HG02588 (cell line): ENCODE data around the gene C16orf74.

Experiments used
- ATAC-seq: cut with Tn5 transposase; IDR thresholded peaks from one replicate; pipeline ENCODE4 v1.9.1; 2021; ENCODE audit warnings: mild to moderate bottlenecking, moderate library complexity; ENCODE audit not compliant: unreplicated experiment

Gene C16orf74

DNA sequence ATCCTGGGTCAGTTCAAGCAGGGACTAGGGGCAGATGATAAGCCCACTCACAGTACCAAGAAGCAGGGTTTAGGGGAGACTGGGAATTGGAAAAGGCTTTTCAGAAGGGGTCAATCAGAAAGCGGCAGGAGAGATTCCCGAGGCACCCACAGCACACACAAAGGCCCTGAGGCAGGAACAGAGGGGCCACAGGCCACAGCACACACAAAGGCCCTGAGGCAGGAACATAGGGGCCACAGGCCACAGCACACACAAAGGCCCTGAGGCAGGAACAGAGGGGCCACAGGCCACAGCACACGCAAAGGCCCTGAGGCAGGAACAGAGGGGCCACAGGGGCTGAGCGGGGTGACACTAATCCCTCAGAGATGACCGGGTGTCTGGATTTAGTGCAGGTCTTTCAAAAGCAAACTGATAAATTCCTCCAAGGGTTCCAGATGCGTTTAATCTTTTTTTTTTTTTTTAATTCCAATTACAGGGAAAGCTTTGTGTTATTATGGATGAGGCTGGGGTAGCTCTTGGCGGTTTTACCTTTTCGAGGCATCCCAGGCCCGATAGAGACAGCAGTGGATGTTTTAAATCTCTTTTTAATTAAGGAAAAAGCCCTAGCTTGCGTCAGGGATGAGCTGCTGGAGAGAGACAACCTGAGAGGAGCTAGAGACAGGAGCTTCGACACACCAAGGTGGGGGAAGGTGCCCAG, 31.1 kb downstream of the C16orf74 start:
- ATAC-seq = no peak

DNA sequence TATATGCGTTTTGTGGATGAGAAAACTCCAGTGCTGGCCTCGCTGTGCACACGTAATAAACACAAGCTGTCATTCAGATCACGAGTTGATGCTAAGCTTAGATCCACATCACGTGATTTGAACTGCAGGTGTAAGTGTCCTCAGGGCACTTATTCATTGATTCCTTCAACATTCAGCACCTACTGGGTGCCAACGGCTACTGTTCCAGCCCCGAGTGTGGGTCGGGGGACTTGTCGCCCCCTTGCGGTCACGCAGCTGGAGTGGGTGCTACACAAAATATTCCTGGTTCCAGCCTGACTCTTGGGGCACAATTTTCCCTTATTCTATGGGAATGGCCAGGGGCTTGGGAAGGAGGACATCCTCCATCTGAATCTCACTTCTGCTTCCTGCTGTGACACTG, 32.2 kb downstream of the C16orf74 start:
- no peak for ATAC-seq

DNA sequence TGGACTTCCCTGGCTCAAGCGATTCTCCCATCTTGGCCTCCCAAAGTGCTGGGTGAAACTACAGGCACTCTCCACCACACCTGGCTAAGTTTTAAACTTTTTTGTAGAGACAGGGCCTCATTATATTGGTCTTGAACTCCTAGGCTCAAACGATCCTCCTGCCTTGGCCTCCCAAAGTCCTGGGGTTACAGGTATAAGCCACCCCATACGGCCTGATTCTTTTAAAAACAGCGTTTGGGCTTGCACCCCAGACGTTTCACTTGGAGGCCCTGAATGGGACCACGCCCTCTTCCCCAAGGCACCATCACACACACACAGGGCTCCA, 32.8 kb downstream of the C16orf74 start:
- no peak for ATAC-seq

DNA sequence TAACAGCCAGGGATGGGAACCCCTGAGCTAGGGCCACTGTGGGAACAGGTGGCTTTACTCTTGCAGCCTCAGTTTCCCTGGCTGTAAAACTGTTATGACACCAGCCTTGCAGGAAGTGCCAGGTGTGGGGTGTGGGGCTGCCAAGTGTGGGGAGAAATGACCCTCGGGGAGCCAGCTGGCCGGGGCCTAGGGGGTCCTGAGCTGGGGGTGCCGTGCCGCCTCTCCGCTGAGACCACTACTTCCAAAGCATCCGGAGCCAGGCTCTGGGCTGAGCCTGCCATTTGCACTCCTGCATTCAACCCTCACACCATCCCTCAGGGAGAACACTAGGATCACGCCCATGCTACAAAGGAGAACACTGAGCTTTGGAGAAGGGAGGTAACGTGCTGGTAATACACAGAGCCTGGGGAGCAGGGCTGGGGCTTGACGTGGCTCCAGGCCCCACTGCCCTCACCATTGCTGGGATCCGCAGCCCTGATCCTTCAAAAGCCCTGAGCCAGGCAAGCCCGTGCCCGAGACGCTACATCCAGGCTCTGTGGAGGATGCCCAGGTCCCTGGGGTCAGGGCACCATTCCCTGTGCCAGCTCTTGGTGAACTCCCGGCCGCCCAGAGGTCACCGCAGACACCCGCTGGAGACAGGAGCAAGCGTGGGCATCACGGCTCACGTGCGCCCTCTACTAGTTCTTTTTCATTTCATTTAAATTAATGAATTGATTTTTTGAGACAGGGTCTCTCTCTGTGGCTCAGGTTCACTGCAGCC, 33.3 kb downstream of the C16orf74 start:
- ATAC-seq = no peak

DNA sequence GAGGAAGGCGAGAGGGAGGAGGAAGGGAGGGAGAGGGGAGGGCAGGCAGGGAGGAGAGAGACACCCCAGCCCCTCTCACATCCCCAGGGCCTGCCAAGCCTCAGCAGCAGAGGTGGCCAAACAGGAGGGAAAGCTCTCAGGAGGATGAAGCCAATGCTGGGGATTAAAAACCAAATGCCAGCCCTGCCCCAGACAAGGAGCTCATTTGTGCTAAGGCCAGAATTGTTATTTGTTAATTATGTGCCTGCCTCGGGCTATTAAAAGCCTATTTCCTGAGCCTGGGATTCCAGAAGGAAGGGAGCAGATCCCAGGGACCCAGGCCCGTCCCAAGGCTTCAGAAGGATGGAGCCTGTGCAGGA, 34.2 kb downstream of the C16orf74 start:
- ATAC-seq = no peak

DNA sequence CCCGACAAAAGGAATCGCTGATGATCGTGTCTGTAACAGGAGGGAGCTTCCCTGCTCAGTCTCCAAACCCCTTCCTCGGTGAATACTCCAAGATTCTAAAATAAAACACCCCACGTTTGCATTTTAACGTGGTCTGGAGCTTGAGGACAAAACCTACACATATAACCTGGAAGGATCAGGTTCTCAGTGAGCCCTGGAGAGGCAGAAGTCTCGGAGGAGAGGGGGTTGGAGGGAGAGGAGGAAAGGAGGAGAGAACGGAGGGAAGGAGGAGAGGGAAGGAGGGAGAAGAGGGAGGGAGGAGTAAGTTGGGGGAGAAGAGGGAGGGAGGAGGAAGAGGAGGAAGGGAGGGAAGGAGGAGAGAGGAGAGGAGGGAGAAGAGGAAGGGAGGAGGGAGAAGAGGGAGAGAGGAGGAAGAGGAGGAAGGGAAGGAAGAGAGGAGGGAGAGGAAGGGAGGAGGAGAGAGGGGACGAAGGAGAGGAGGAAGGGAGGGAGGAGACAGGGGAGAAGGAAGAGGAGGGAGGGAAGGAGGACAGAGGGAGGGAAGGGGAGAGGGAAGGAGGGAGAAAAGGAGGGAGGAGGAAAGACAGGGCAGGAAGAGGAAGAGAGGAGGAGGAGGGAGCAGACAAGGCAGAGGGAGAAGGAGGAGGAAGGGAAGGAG, 34.7 kb downstream of the C16orf74 start:
- no peak for ATAC-seq

DNA sequence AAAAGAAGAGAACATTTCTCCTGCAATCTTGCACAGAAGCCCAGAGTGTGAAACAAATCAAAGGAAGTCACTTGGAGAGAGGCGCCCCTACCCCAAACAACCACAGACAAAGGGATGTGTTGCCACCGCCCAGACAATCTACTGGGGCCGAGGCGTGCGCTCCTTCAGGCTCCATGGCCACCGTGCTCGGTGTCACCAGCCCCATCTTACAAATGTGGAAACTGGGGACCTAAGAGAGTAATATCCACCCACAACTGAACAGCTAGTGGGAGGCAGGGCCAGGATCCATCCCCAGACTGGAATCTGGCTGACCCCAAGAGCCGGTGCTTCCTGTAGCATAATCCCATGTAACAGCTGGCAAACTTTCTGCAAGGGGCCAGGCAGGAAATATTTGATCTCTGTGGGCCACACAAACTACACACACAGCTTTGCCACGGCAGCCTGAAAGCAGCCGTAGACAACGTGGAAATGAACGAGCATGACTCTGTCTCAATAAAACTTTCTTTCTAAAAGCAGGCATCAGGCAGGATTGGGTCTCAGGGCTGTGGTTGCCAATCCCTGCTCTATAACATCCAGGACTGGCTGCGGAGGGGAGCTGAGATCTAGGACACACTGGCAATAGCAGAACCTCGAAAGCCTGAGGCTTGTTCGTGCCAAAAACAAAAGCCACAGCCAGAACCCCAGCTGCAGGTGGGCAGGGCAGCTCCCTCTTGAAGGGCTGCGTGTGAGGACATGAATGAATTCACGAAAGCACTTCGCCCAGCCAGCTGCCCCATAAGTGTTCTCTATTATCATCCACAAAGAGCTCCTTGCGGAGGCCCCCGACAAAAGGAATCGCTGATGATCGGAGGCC, 35.5 kb downstream of the C16orf74 start:
- ATAC-seq = no peak

DNA sequence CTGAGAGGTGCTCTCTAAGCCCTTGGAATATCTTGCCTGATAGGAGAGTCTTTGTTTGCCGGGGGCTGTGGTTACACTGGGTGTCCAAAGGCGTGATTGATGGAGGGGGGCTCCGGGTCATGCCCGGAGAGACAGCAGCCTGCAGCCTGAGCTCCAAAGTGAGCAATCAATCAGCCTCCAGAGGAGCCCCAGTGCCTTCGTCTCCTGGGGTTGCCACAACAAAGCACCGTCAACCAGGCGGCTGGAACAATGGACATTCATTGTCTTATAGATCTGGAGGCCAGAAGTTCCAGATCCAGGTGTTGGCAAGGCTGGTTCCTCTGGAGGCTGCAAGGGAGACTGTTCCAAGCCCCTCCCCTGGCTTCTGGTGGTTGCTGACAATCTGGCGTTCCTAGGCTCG, 38.1 kb downstream of the C16orf74 start:
- ATAC-seq = no peak

DNA sequence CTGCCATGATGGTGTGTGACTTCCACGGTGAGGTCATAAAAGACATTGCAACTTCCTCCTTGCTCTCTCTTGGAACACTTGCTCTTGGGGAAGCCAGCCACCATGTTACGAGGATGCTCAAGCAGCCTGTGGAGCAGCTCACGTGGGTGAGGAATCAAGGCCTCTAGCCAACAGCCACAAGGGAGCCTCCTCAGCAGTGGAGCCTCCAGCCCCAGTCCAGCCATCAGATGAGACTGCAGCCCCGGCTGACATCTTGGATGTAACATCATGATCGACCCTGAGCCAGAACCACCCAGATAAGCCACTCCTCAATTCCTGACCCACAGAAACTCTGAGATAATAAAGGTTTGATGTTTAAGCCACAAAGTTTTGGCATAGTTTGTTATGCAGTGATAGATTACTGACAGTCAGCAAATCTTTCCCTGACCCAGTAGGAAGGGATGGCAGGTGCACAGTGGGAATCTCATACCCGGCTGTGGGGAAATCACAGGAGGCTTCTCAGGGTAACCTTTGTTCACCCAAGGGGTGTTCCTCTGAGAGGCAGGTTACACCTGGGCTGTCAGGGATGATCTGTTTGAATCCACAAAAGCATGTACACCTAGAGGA, 38.8 kb downstream of the C16orf74 start:
- no peak for ATAC-seq

DNA sequence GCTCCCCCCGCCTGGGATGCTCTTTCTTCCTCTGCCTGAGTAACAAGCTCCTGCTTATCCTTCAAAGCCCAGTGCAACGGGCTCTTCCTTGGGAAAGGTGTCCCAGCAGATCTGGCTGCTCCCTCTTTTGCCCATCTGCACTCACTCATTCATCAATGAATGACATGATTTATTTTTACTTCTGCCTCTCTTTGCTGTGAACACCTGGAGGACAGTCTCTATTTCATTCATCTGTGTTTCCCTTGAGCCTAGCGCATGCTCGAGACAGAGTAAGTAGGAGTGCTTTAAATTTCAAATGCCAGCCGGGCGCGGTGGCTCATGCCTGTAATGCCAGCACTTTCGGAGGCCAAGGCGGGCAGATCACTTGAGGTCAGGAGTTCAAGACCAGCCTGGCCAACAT, 40.2 kb downstream of the C16orf74 start:
- no peak for ATAC-seq

DNA sequence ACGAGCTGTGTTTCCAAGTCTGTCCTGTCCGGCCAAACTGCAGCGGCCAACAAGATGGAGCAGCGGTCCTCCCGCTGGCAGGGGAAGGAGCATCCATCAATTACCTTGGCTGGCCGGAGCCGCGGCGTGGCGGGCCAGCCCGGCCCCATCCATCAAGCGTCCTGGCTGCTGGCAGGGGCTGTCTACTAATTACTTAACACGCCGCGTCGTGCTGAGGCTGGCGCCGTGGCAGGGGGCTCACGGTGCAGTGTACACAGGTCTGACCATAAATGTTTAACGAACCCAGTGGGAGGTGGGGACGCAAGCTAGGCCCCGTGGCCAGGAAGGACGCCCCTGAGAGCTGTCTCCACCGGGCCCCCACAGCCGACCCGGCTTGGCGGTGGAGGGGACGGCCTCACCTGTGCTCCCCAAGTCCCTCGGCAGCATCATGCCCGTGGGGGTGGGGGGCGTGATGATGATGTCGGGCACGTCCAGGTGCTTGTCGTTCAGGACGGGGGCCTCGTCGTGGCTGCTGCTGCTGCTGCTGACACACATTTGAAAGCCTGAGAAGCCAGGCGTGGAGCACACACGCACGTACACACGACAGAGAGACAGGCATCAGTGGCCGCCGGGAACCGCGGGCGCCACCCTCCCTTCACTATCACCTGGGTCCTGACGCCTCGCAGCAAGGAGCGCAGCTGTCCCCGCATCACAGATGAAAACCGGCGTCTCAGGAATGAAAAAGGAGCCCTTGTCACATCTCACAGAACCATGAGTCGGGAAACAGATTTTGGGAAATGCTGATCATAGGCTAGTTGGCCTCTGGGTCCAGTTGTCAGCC, 40.9 kb downstream of the C16orf74 start:
- no peak for ATAC-seq

DNA sequence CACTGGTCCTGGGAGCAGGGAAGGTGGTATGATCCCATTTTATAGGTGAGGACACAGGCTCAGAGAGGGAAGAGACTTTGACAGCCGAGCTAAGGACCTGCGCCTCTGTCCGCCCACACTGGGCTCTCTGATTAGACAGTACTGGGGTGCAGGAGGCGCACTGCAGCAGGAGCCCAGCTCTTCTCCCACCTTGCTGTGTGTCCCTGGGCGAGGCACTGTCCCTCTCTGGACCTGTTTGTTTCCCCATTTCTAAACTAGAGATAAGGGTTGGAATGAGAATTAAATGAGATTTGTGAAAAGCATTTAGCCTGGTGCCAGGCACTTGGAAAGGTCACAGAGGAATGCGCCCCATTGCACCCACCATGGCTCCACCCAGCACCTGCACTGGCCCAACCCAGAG, 42.6 kb downstream of the C16orf74 start:
- no peak for ATAC-seq

DNA sequence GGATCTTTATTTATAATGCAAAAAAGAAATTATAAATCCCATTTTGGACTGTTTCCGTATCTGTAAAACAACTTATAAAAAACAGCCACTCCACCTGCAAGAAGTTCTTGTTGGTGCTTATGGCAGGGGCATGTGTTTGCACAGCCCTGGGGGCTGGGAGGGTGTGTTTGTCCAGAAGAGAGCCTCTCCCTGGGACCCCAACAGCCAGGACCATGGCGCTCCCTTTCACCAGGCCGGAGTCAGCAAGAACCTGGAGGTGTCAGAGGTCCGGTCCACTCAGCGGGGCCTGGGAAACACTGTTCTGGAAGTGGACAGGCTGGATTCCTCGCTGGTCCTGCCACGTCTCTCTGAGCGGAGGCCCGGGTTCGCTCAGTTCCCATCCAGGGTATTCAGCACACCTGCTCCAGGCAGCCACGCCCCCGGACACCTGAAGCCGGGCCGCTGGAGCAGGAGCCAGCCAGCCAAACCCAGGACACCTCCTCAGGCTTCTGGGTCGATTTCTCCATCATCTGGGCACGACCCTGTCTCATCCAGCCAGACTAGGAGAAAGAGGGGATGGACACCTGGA, 43.3 kb downstream of the C16orf74 start:
- no peak for ATAC-seq

DNA sequence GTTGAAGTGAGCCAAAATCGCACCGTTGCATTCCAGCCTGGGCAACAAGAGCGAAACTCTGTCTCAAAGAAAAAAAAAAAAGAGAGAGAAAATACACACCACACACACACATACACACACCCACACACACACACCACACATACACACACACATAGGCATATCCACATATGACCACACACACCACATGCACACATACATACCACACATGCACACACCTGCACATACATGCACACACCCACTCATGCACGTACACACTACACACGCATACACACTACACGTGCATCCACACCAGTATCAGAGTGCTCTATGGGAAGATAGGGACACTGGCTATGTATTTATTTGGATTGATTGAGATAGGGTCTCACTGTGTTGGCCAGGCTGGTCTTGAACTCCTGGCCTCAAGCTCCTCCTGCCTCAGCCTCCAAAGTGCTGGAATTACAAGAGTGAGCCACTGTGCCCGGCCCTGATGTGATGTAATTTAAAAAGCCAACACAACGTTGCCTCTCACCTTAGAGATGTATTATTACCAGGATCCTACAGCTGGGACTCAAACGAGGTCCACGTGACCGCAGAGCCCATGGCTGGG, 44.4 kb downstream of the C16orf74 start:
- no peak for ATAC-seq

DNA sequence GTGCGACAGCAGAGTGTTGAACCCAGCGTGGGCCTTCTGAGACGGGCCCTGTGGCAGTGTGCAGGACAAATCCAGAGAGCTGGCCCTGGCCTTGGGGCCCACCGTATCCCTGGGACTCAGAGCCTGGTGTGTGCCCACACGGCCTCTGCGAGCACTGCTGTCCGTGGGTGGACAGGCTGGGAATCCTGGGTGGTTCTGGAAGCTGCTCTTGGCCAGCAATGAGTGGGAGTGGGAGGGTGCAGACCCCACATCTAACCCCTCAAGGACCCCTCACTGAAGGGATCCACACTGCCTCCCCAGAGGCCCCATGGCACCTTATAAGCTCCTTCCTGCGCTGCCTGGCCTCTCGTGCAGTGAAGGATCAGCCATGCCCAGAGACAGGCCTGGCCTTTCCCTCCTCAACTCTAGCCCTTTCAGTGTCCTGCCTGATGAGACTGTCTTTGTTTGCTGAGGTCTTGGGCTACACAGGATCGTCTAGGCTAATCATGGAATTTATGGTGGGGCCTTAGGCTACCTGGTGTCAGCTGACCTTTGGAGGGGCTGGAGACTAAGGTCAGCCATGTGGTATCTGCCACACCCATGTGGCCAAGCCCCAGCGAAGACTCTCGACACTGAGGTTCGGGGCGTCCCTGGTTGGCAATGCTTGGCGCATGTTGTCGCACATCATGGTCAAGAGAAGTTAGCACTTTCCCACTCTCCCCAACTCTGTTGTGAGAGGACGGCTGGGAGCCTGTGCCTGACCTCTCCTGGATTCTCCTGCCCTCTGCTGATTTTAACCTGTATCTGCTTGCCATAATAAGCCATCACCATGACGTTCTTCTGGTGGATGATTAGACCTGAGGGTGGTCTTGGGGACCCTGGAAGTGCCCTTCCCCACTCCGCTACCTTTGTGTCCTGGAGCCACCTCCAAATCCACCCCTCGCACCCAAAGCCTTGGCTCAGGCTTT, 45.7 kb downstream of the C16orf74 start:
- ATAC-seq = no peak

DNA sequence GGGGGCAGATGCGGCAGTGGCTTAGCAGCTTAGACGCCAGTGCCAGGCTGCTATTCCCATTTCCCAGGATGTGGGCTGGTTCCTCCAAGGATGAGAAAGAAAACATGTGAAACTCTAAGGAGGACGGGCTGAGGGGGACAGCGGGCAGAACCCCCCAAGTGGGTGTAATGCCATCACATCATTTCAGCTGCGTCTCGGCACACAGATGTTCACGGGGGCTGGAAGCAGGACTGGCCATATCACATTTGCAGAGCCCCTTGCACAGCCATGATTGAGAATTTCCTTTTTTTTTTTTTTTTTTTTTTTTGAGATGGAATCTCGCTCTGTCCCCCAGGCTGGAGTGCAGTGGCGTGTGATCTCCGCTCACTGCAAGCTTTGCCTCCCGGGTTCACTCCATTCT, 46.9 kb downstream of the C16orf74 start:
- no peak for ATAC-seq

DNA sequence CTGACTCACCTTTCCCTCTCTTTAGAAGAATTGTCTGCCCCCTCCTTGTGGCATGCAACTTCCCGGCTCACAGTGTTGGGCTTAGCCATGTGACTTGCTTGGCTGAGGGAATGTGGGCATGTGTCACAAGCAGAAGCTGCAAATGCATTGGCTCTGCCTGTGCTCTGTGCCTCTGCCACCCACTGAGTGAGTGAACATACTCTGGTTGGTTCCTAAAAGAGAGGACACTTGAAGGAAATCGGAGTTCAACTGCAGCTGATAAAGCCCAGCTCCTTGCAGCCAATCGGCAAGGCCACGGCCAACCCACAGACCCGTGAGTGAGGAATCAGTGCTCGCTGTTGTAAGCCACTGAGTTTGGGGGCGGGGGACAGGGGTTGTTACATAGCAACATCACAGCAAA, 51.3 kb downstream of the C16orf74 start:
- ATAC-seq = no peak

DNA sequence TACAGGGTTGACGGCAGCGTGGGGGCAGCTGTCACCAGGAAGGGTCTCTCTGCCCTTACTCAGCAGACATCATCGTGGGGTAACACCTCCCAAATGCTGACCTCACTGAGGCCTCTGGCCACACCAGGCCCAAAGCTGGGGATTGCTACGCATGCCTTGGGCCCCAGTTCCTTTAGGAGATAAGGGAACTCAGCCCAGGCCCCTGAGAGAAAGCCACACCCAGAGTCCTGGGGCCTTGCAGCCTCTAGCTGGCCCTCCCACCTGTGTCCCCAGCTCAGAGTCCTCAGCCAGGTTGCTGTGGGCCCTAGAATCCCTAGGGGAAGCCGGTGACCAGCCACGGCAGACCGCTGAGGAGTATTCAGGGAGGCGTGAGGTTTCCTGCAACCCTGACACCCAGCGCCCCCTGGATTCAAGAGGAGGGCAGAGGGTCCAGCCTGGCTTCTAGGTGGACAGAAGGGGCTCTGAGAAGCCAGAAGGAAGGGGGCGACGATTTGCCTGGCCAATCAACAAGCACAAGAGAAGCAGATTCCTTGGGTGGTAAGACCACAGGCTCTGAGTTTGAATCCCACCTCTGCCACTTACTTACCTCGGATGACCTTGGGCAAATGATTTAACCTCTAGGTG, 51.8 kb downstream of the C16orf74 start:
- no peak for ATAC-seq
